HEK293 (cell line): Measurements from ENCODE around the gene PTP4A2.

Experiments
- CTCF ChIA-PET: fragments of 350-600 bp; formaldehyde crosslinking; extraction: SDS; loops from one replicate; lab custom pipeline; 2021; ENCODE audit warnings: antibody characterized with exemption; lab: Yijun Ruan, JAX
- POLR2A ChIA-PET: fragments of 300-600 bp; formaldehyde crosslinking; extraction: SDS; loops from one replicate; lab custom pipeline; 2020; ENCODE audit warnings: antibody characterized with exemption, inconsistent platforms; lab: Yijun Ruan, JAX
- H3K27ac ChIP-seq: fragments of 200-500 bp; sonication (Bioruptor generic); 2 replicates; pipeline ENCODE4 v1.5.1; 2014; ENCODE audit warnings: low read depth, low read length, control low read depth, inconsistent platforms; ENCODE audit errors: extremely low read depth
- H3K36me3 ChIP-seq, 2 experiments: fragments of 200-500 bp in 1 of 2; sonication (Bioruptor generic) in 1 of 2; 1 replicate in 1 of 2; 2 replicates in 1 of 2; pipeline ENCODE4 v1.5.1; 2014 to 2017; ENCODE audit warnings: inconsistent platforms in 2 of 2, low read length in 2 of 2; ENCODE audit not compliant: control insufficient read depth in 2 of 2, insufficient read depth in 1 of 2
- H3K4me1 ChIP-seq: fragments of 200-500 bp; sonication (Bioruptor generic); 2 replicates; pipeline ENCODE4 v1.5.1; 2014; ENCODE audit warnings: mild to moderate bottlenecking, low read length, inconsistent platforms; ENCODE audit not compliant: control insufficient read depth, insufficient read depth
- H3K4me3 ChIP-seq: 2 replicates; pipeline ENCODE4 v1.5.1; 2011; ENCODE audit warnings: low read depth, mild to moderate bottlenecking, control low read depth, low read length, moderate library complexity
- H3K9me3 ChIP-seq: fragments of 200-500 bp; sonication (Bioruptor generic); 2 replicates; pipeline ENCODE4 v1.5.1; 2014; ENCODE audit warnings: low read depth, low read length, inconsistent platforms; ENCODE audit not compliant: control insufficient read depth, insufficient read depth
- INSM2 ChIP-seq: fragments of 450-650 bp; formaldehyde crosslinking; IDR thresholded peaks from 2 replicates; pipeline ENCODE4 v1.5.1; 2016; ENCODE audit warnings: missing biosample characterization, missing genetic modification characterization
- PRDM1 ChIP-seq: fragments of 450-650 bp; formaldehyde crosslinking; IDR thresholded peaks from 2 replicates; pipeline ENCODE4; 2016; ENCODE audit warnings: missing biosample characterization, missing genetic modification characterization
- PRDM6 ChIP-seq: fragments of 450-650 bp; formaldehyde crosslinking; IDR thresholded peaks from 2 replicates; pipeline ENCODE4 v1.5.1; 2017; ENCODE audit warnings: missing biosample characterization, missing genetic modification characterization
- TSHZ1 ChIP-seq: fragments of 450-650 bp; formaldehyde crosslinking; IDR thresholded peaks from 2 replicates; pipeline ENCODE4 v1.5.1; 2016; ENCODE audit warnings: missing biosample characterization, missing genetic modification characterization, borderline replicate concordance
- ZBTB17 ChIP-seq: fragments of 450-650 bp; formaldehyde crosslinking; IDR thresholded peaks from 2 replicates; pipeline ENCODE4 v1.5.1; 2016; ENCODE audit warnings: missing biosample characterization, missing genetic modification characterization
- ZBTB26 ChIP-seq: fragments of 450-650 bp; formaldehyde crosslinking; optimal IDR thresholded peaks from 2 replicates; pipeline ENCODE3; 2016; ENCODE audit warnings: missing biosample characterization, mild to moderate bottlenecking, missing genetic modification characterization
- ZBTB49 ChIP-seq: fragments of 450-650 bp; formaldehyde crosslinking; IDR thresholded peaks from 2 replicates; pipeline ENCODE4 v1.5.1; 2016; ENCODE audit warnings: missing biosample characterization, missing genetic modification characterization, low read depth
- ZBTB6 ChIP-seq: fragments of 450-650 bp; formaldehyde crosslinking; IDR thresholded peaks from 2 replicates; pipeline ENCODE4 v1.5.1; 2017; ENCODE audit warnings: missing biosample characterization, missing genetic modification characterization
- ZNF10 ChIP-seq: fragments of 450-650 bp; formaldehyde crosslinking; IDR thresholded peaks from 2 replicates; pipeline ENCODE4 v1.5.1; 2017; ENCODE audit warnings: missing biosample characterization, missing genetic modification characterization
- ZNF133 ChIP-seq: fragments of 450-650 bp; formaldehyde crosslinking; IDR thresholded peaks from 2 replicates; pipeline ENCODE4 v1.5.1; 2016; ENCODE audit warnings: missing biosample characterization, missing genetic modification characterization
- ZNF26 ChIP-seq: fragments of 450-650 bp; formaldehyde crosslinking; IDR thresholded peaks from 2 replicates; pipeline ENCODE4 v1.5.1; 2016; ENCODE audit warnings: missing biosample characterization, missing genetic modification characterization
- ZNF394 ChIP-seq: fragments of 450-650 bp; formaldehyde crosslinking; IDR thresholded peaks from 2 replicates; pipeline ENCODE4 v1.5.1; 2016; ENCODE audit warnings: missing biosample characterization, missing genetic modification characterization, mild to moderate bottlenecking, moderate library complexity, borderline replicate concordance
- ZNF600 ChIP-seq: fragments of 450-650 bp; formaldehyde crosslinking; IDR thresholded peaks from 2 replicates; pipeline ENCODE4 v1.5.1; 2016; ENCODE audit warnings: missing biosample characterization, missing genetic modification characterization
- ZNF645 ChIP-seq: fragments of 450-650 bp; formaldehyde crosslinking; IDR thresholded peaks from 2 replicates; pipeline ENCODE4; 2016; ENCODE audit warnings: missing biosample characterization, missing genetic modification characterization
- ZNF664 ChIP-seq: fragments of 450-650 bp; formaldehyde crosslinking; IDR thresholded peaks from 2 replicates; pipeline ENCODE4 v1.5.1; 2016; ENCODE audit warnings: missing biosample characterization, missing genetic modification characterization
- ZNF692 ChIP-seq: fragments of 450-650 bp; formaldehyde crosslinking; IDR thresholded peaks from 2 replicates; pipeline ENCODE4 v1.5.1; 2016; ENCODE audit warnings: missing biosample characterization, missing genetic modification characterization

PTP4A2 gene

GRCh38 chr1:31932491-31933316 lies 5.5 kb downstream of the PTP4A2 start (continued):
- TF ChIP-seq ZBTB26 (no peak), ZBTB49 (tag by site-specific recombination) (no peak), ZNF600 (peak; percentile 39; the same call in 1 of the 2 replicates), ZNF692 (tag by site-specific recombination) (no peak)

- Histone ChIP-seq H3K4me3 (no peak overlapping the region), H3K4me1 (peaks cover 59% of the 10 kb centered on the region), H3K36me3 (no peaks in the 10 kb centered on the region), H3K9me3 (no peaks in the 10 kb centered on the region), H3K27ac (peak overlapping the region; percentile 59; the same call in 1 of the 2 replicates)
- ChIA-PET POLR2A (interaction anchor here (1.0 kb wide), 1 partner anchor 20 kb away, joined by 3 read pairs; no protein-coding TSS in a partner anchor), CTCF (interaction anchor here (0.7 to 1.6 kb wide), 2 partner anchors 9 to 131 kb away, joined by 3 read pairs; no protein-coding TSS in a partner anchor)
- TF ChIP-seq ZNF133 (tag by site-specific recombination) (no peak), ZBTB6 (tag by site-specific recombination) (0 out of 2 replicates have a peak, but pooled peaks have one; percentile 5), ZNF394 (tag by site-specific recombination) (no peak), ZNF664 (tag by site-specific recombination) (no peak), TSHZ1 (tag by site-specific recombination) (0 out of 2 replicates have a peak, but pooled peaks have one; percentile 30), INSM2 (tag by site-specific recombination) (peak; percentile 55; the same call in 1 of the 2 replicates), PRDM6 (tag by site-specific recombination) (peak; percentile 59), ZBTB17 (peak; percentile 41; the same call in 1 of the 2 replicates), ZNF10 (tag by site-specific recombination) (peak; percentile 71; the same call in 1 of the 2 replicates), PRDM1 (tag by site-specific recombination) (peak; percentile 95), ZNF645 (no peak), ZNF26 (tag by site-specific recombination) (no peak)
Observed at GRCh38 chr1:31931593-31932225, 6.5 kb downstream of the PTP4A2 start.
